ENCODE data around the gene ATOSA. TPM values are rescaled to one million over a fixed set of nuclear protein-coding genes. Genes with fewer than 3 reads are reported as not detected.

ATOSA gene
- total RNA-seq, 2 donors from 2014 or later = 21.6 to 36.7 TPM

GRCh38 chr15:52677593-52678467, 1.4 kb downstream of the ATOSA start:
- peak overlapping the region; percentile 93 to 99 for H3K4me3 ChIP-seq
- H3K27me3 ChIP-seq = no peaks in the 10 kb centered on the region
- H3K4me1 ChIP-seq = peaks cover 0 to 41% of the 10 kb centered on the region in 2 donors
- H3K9me3 ChIP-seq = no peaks in the 10 kb centered on the region
- peak overlapping the region; percentile 98 to 100 for H3K27ac ChIP-seq
- DNase-seq (ENCODE audit: low spot score) = peak; percentile 75
- TF ChIP-seq CTCF (IDR thresholded peaks at IDR 0.05) = peak in 1 of 2 donors; percentile 39
- H3K36me3 ChIP-seq = peaks cover 33% of the 10 kb centered on the region

- H3K27me3 ChIP-seq = no peaks in the 10 kb centered on the region
- H3K4me1 ChIP-seq = peaks cover 0 to 34% of the 10 kb centered on the region in 2 donors
- H3K9me3 ChIP-seq = no peaks in the 10 kb centered on the region
- H3K4me3 ChIP-seq = no peak overlapping the region
- H3K27ac ChIP-seq = no peak overlapping the region
- TF ChIP-seq CTCF (IDR thresholded peaks at IDR 0.05) = no peak
- peaks cover 51% of the 10 kb centered on the region for H3K36me3 ChIP-seq
- DNase-seq (ENCODE audit: low spot score) = no peak
Measured at GRCh38 chr15:52674831-52675230, 4.4 kb downstream of the ATOSA start.

- no peak overlapping the region for H3K4me3 ChIP-seq
Measured at GRCh38 chr15:52673734-52674133, 5.5 kb downstream of the ATOSA start.

GRCh38 chr15:52673312-52673711, 5.9 kb downstream of the ATOSA start:
- DNase-seq (ENCODE audit: low spot score) = no peak
- Histone ChIP-seq H3K27me3 (no peaks in the 10 kb centered on the region), H3K4me1 (peaks cover 0 to 40% of the 10 kb centered on the region in 2 donors), H3K9me3 (no peaks in the 10 kb centered on the region), H3K36me3 (peaks cover 59% of the 10 kb centered on the region), H3K4me3 (no peak overlapping the region), H3K27ac (no peak overlapping the region)
- TF ChIP-seq CTCF (IDR thresholded peaks at IDR 0.05) = no peak

More at GRCh38 chr15:52673734-52674133, 5.5 kb downstream of the ATOSA start:
- Histone ChIP-seq H3K36me3 (peaks cover 59% of the 10 kb centered on the region), H3K9me3 (no peaks in the 10 kb centered on the region), H3K27ac (no peak overlapping the region), H3K27me3 (no peaks in the 10 kb centered on the region), H3K4me1 (peaks cover 0 to 36% of the 10 kb centered on the region in 2 donors)
- DNase-seq (ENCODE audit: low spot score) = no peak
- no peak for TF ChIP-seq CTCF (IDR thresholded peaks at IDR 0.05)

GRCh38 chr15:52672661-52673060, 6.5 kb downstream of the ATOSA start:
- H3K4me3 ChIP-seq = no peak overlapping the region
- no peaks in the 10 kb centered on the region for H3K9me3 ChIP-seq
- no peak overlapping the region for H3K27ac ChIP-seq
- peaks cover 0 to 44% of the 10 kb centered on the region in 2 donors for H3K4me1 ChIP-seq
- TF ChIP-seq CTCF (IDR thresholded peaks at IDR 0.05) = no peak
- no peak for DNase-seq (ENCODE audit: low spot score)
- peaks cover 59% of the 10 kb centered on the region for H3K36me3 ChIP-seq
- no peaks in the 10 kb centered on the region for H3K27me3 ChIP-seq

All from right atrium auricular region (tissue), 2 donors.